ENCODE results near the gene SAPCD2.

The SAPCD2 gene

GRCh38 chr9:137103206-137103999 is 33.0 kb upstream of the SAPCD2 start:
- H3K9me3 ChIP-seq (ENCODE audit: control insufficient read depth, low read length) = no peaks in the 10 kb centered on the region
- H3K27me3 ChIP-seq (ENCODE audit: control insufficient read depth, insufficient read depth, low read length) = no peaks in the 10 kb centered on the region
- H3K4me1 ChIP-seq (ENCODE audit: control insufficient read depth, insufficient read depth, low read length) = no peaks in the 10 kb centered on the region
- no peak overlapping the region for H3K9ac ChIP-seq (ENCODE audit: low read length)
- peaks cover 19% of the 10 kb centered on the region for H3K36me3 ChIP-seq (ENCODE audit: control insufficient read depth, insufficient read depth, low read length)
- H3K4me3 ChIP-seq (ENCODE audit: low read length) = no peak overlapping the region

- H3K9ac ChIP-seq (ENCODE audit: low read length) = no peak overlapping the region
- no peak overlapping the region for H3K4me3 ChIP-seq (ENCODE audit: low read length)
- peaks cover 31% of the 10 kb centered on the region for H3K36me3 ChIP-seq (ENCODE audit: control insufficient read depth, insufficient read depth, low read length)
- H3K27me3 ChIP-seq (ENCODE audit: control insufficient read depth, insufficient read depth, low read length) = no peaks in the 10 kb centered on the region
- no peaks in the 10 kb centered on the region for H3K9me3 ChIP-seq (ENCODE audit: control insufficient read depth, low read length)
- H3K4me1 ChIP-seq (ENCODE audit: control insufficient read depth, insufficient read depth, low read length) = no peaks in the 10 kb centered on the region
Measured at GRCh38 chr9:137099231-137099630, 28.9 kb upstream of the SAPCD2 start.

- Histone ChIP-seq H3K4me1 (ENCODE audit: control insufficient read depth, insufficient read depth, low read length) (no peaks in the 10 kb centered on the region), H3K4me3 (ENCODE audit: low read length) (no peak overlapping the region), H3K36me3 (ENCODE audit: control insufficient read depth, insufficient read depth, low read length) (peaks cover 25% of the 10 kb centered on the region), H3K9ac (ENCODE audit: low read length) (no peak overlapping the region), H3K27me3 (ENCODE audit: control insufficient read depth, insufficient read depth, low read length) (no peaks in the 10 kb centered on the region), H3K9me3 (ENCODE audit: control insufficient read depth, low read length) (no peaks in the 10 kb centered on the region)
Measured at GRCh38 chr9:137097761-137098462, 27.6 kb upstream of the SAPCD2 start.

- Histone ChIP-seq H3K4me1 (ENCODE audit: control insufficient read depth, insufficient read depth, low read length) (no peaks in the 10 kb centered on the region), H3K4me3 (ENCODE audit: low read length) (no peak overlapping the region), H3K27me3 (ENCODE audit: control insufficient read depth, insufficient read depth, low read length) (no peaks in the 10 kb centered on the region), H3K9ac (ENCODE audit: low read length) (no peak overlapping the region), H3K36me3 (ENCODE audit: control insufficient read depth, insufficient read depth, low read length) (peaks cover 18% of the 10 kb centered on the region), H3K9me3 (ENCODE audit: control insufficient read depth, low read length) (no peaks in the 10 kb centered on the region)
Measured at GRCh38 chr9:137096785-137097546, 26.6 kb upstream of the SAPCD2 start.

- Histone ChIP-seq H3K27me3 (ENCODE audit: control insufficient read depth, insufficient read depth, low read length) (no peaks in the 10 kb centered on the region), H3K9me3 (ENCODE audit: control insufficient read depth, low read length) (no peaks in the 10 kb centered on the region), H3K36me3 (ENCODE audit: control insufficient read depth, insufficient read depth, low read length) (peaks cover 14% of the 10 kb centered on the region), H3K9ac (ENCODE audit: low read length) (no peak overlapping the region), H3K4me3 (ENCODE audit: low read length) (no peak overlapping the region), H3K4me1 (ENCODE audit: control insufficient read depth, insufficient read depth, low read length) (no peaks in the 10 kb centered on the region)
Measured at GRCh38 chr9:137095664-137096517, 25.5 kb upstream of the SAPCD2 start.

GRCh38 chr9:137089232-137089947 is 19.0 kb upstream of the SAPCD2 start:
- Histone ChIP-seq H3K36me3 (ENCODE audit: control insufficient read depth, insufficient read depth, low read length) (no peaks in the 10 kb centered on the region), H3K4me1 (ENCODE audit: control insufficient read depth, insufficient read depth, low read length) (peaks cover 16% of the 10 kb centered on the region), H3K4me3 (ENCODE audit: low read length) (no peak overlapping the region), H3K9me3 (ENCODE audit: control insufficient read depth, low read length) (no peaks in the 10 kb centered on the region), H3K9ac (ENCODE audit: low read length) (no peak overlapping the region), H3K27me3 (ENCODE audit: control insufficient read depth, insufficient read depth, low read length) (no peaks in the 10 kb centered on the region)

- Histone ChIP-seq H3K4me3 (ENCODE audit: low read length) (no peak overlapping the region), H3K9ac (ENCODE audit: low read length) (no peak overlapping the region), H3K36me3 (ENCODE audit: control insufficient read depth, insufficient read depth, low read length) (no peaks in the 10 kb centered on the region), H3K9me3 (ENCODE audit: control insufficient read depth, low read length) (no peaks in the 10 kb centered on the region), H3K27me3 (ENCODE audit: control insufficient read depth, insufficient read depth, low read length) (no peaks in the 10 kb centered on the region), H3K4me1 (ENCODE audit: control insufficient read depth, insufficient read depth, low read length) (peaks cover 29% of the 10 kb centered on the region)
Measured at GRCh38 chr9:137088121-137088520, 17.8 kb upstream of the SAPCD2 start.

- Histone ChIP-seq H3K9ac (ENCODE audit: low read length) (peak overlapping the region; percentile 79), H3K36me3 (ENCODE audit: control insufficient read depth, insufficient read depth, low read length) (no peaks in the 10 kb centered on the region), H3K27me3 (ENCODE audit: control insufficient read depth, insufficient read depth, low read length) (no peaks in the 10 kb centered on the region), H3K4me1 (ENCODE audit: control insufficient read depth, insufficient read depth, low read length) (peaks cover 31% of the 10 kb centered on the region), H3K9me3 (ENCODE audit: control insufficient read depth, low read length) (no peaks in the 10 kb centered on the region), H3K4me3 (ENCODE audit: low read length) (peak overlapping the region; percentile 60)
Measured at GRCh38 chr9:137087409-137087925, 17.1 kb upstream of the SAPCD2 start.

- no peaks in the 10 kb centered on the region for H3K9me3 ChIP-seq (ENCODE audit: control insufficient read depth, low read length)
- H3K9ac ChIP-seq (ENCODE audit: low read length) = peak within 1 kb of the TSS; percentile 79
- H3K4me1 ChIP-seq (ENCODE audit: control insufficient read depth, insufficient read depth, low read length) = peaks cover 31% of the 10 kb centered on the region
- H3K4me3 ChIP-seq (ENCODE audit: low read length) = peak within 1 kb of the TSS; percentile 60
- no peaks in the 10 kb centered on the region for H3K36me3 ChIP-seq (ENCODE audit: control insufficient read depth, insufficient read depth, low read length)
- H3K27me3 ChIP-seq (ENCODE audit: control insufficient read depth, insufficient read depth, low read length) = no peaks in the 10 kb centered on the region
Measured at GRCh38 chr9:137086531-137087408, 16.4 kb upstream of the SAPCD2 start, which contains the start of gene MAN1B1. Gene MAN1B1, plus strand, starts transcription at chr9:137086985. Its CDS starts 15 bp downstream, at chr9:137087000.

GRCh38 chr9:137085920-137086530 is 15.7 kb upstream of the SAPCD2 start:
- Histone ChIP-seq H3K4me3 (ENCODE audit: low read length) (peak overlapping the region; percentile 50), H3K4me1 (ENCODE audit: control insufficient read depth, insufficient read depth, low read length) (peaks cover 31% of the 10 kb centered on the region), H3K27me3 (ENCODE audit: control insufficient read depth, insufficient read depth, low read length) (no peaks in the 10 kb centered on the region), H3K36me3 (ENCODE audit: control insufficient read depth, insufficient read depth, low read length) (no peaks in the 10 kb centered on the region), H3K9me3 (ENCODE audit: control insufficient read depth, low read length) (no peaks in the 10 kb centered on the region), H3K9ac (ENCODE audit: low read length) (peak overlapping the region; percentile 79)
